DMS79 (cell line): Measurements from ENCODE around the gene ACYP1.

Experiments used
- DNase-seq: peaks from one replicate; lab custom pipeline; 2025; lab: John Stamatoyannopoulos, UW

ACYP1 gene

GRCh38 chr14:75040959-75041358, 22.9 kb downstream of the ACYP1 start:
- no peak for DNase-seq

GRCh38 chr14:75040507-75040906, 23.3 kb downstream of the ACYP1 start:
- no peak for DNase-seq

- DNase-seq = no peak
Measured at GRCh38 chr14:75032939-75033338, 30.9 kb downstream of the ACYP1 start.

GRCh38 chr14:75030147-75030546, 33.7 kb downstream of the ACYP1 start:
- no peak for DNase-seq

- no peak for DNase-seq
Measured at GRCh38 chr14:75025876-75026275, 37.9 kb downstream of the ACYP1 start.

- DNase-seq = no peak
Measured at GRCh38 chr14:75025082-75025481, 38.7 kb downstream of the ACYP1 start.

GRCh38 chr14:75023108-75023507, 40.7 kb downstream of the ACYP1 start:
- no peak for DNase-seq

GRCh38 chr14:75022655-75023054, 41.2 kb downstream of the ACYP1 start:
- no peak for DNase-seq

GRCh38 chr14:75018694-75019093, 45.1 kb downstream of the ACYP1 start:
- DNase-seq = peak; percentile 54

GRCh38 chr14:75016815-75017214, 47.0 kb downstream of the ACYP1 start:
- DNase-seq = no peak

- DNase-seq = no peak
Measured at GRCh38 chr14:75015496-75015895, 48.3 kb downstream of the ACYP1 start.

- no peak for DNase-seq
Measured at GRCh38 chr14:75013290-75013689, 50.5 kb downstream of the ACYP1 start.

- no peak for DNase-seq
Measured at GRCh38 chr14:75011356-75011994, 52.3 kb downstream of the ACYP1 start.

GRCh38 chr14:75010472-75011093, 53.2 kb downstream of the ACYP1 start:
- no peak for DNase-seq

GRCh38 chr14:75009176-75009575, 54.6 kb downstream of the ACYP1 start:
- DNase-seq = no peak

GRCh38 chr14:75005357-75005756, 58.5 kb downstream of the ACYP1 start:
- no peak for DNase-seq

- DNase-seq = no peak
Measured at GRCh38 chr14:75003250-75004027, 60.4 kb downstream of the ACYP1 start.
